WERI-Rb-1 (cell line): ENCODE results near the gene GMPR.

ENCODE experiments used
- DNase-seq: peaks from one replicate; pipeline ENCODE4 v3.0.0-alpha.2; 2020
- H3K27ac ChIP-seq: fragments of 250-450 bp; sonication (Bioruptor Pico); 2 replicates; pipeline ENCODE4 v1.5.1; 2020; ENCODE audit warnings: mild to moderate bottlenecking, moderate library complexity
- H3K27me3 ChIP-seq: fragments of 250-450 bp; sonication (Bioruptor Pico); 2 replicates; pipeline ENCODE4 v1.5.1; 2021; ENCODE audit warnings: mild to moderate bottlenecking, low read depth, moderate library complexity; ENCODE audit not compliant: insufficient read depth, severe bottlenecking
- H3K36me3 ChIP-seq: fragments of 250-450 bp; sonication (Bioruptor Pico); 2 replicates; pipeline ENCODE4 v1.5.1; 2020; ENCODE audit warnings: mild to moderate bottlenecking, moderate library complexity
- H3K4me3 ChIP-seq: 2 replicates; pipeline ENCODE4 v1.5.1; 2011; ENCODE audit warnings: low read depth, mild to moderate bottlenecking, control low read depth, low read length
- H3K9me3 ChIP-seq: fragments of 250-450 bp; sonication (Bioruptor Pico); 2 replicates; pipeline ENCODE4 v1.5.1; 2021; ENCODE audit warnings: mild to moderate bottlenecking, moderate library complexity; ENCODE audit not compliant: severe bottlenecking
- CTCF ChIP-seq: IDR thresholded peaks from 2 replicates; pipeline ENCODE4 v1.5.1; 2011; ENCODE audit warnings: low read depth, mild to moderate bottlenecking, control low read depth, inconsistent platforms, low read length

GMPR gene

GRCh38 chr6:16206595-16207037 lies 31.8 kb upstream of the GMPR start:
- Histone ChIP-seq H3K36me3 (no peaks in the 10 kb centered on the region), H3K27ac (no peak overlapping the region), H3K9me3 (no peaks in the 10 kb centered on the region), H3K4me3 (no peak overlapping the region), H3K27me3 (no peaks in the 10 kb centered on the region)
- TF ChIP-seq CTCF = peak; percentile 96
- DNase-seq = peak; percentile 77

GRCh38 chr6:16208989-16209388 lies 29.4 kb upstream of the GMPR start:
- no peak for DNase-seq
- Histone ChIP-seq H3K27ac (no peak overlapping the region), H3K27me3 (no peaks in the 10 kb centered on the region), H3K4me3 (no peak overlapping the region), H3K36me3 (no peaks in the 10 kb centered on the region), H3K9me3 (no peaks in the 10 kb centered on the region)
- no peak for TF ChIP-seq CTCF

DNA sequence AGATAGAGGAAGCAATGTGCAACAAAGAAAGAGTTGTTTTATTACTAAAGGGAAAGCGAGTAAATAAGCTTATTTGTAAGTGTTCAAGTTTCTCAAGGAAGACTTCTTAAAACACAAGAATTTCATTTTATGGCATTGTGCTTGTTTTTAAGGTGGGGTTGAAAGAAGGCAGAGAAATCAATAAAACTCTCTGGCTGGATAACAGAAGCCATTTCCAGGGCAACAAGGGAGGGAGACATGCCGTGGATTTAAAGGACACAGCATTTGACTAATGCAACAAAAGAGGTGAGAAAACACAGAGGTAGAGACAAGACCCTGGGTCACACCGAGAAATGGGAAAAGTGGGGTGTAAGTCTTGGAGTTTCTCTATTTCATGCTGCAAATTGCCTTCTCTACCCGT lies 28.8 kb upstream of the GMPR start:
- Histone ChIP-seq H3K27me3 (no peaks in the 10 kb centered on the region), H3K27ac (no peak overlapping the region)
- no peak for DNase-seq

DNA sequence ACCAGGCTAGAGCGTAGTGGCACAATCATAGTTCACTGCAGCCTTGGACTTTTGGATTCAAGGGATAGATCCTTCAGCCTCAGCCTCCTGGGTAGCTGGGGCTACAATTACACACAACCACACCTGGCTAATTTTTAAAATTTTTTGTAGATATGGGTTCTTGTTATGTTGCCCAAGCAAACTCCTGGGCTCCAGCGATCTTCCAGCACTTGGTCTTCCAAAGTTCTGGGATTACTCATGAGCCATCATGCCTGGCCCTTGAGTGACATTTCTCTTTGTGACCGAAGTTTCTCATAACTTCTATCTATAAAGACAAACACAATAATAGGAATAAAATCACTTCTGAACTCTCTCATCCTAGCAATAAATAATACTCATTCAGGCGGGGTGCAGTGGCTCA lies 26.1 kb upstream of the GMPR start:
- peaks cover 2% of the 10 kb centered on the region for H3K9me3 ChIP-seq
- no peak for DNase-seq
- H3K27me3 ChIP-seq = no peaks in the 10 kb centered on the region
- H3K27ac ChIP-seq = no peak overlapping the region
- H3K36me3 ChIP-seq = no peaks in the 10 kb centered on the region
- H3K4me3 ChIP-seq = no peak overlapping the region
- no peak for TF ChIP-seq CTCF

More for the DNA sequence above, 28.8 kb upstream of the GMPR start:
- H3K4me3 ChIP-seq = no peak overlapping the region
- H3K9me3 ChIP-seq = no peaks in the 10 kb centered on the region
- no peak for TF ChIP-seq CTCF
- H3K36me3 ChIP-seq = no peaks in the 10 kb centered on the region

GRCh38 chr6:16216501-16217155 lies 21.8 kb upstream of the GMPR start:
- H3K36me3 ChIP-seq = no peaks in the 10 kb centered on the region
- no peaks in the 10 kb centered on the region for H3K27me3 ChIP-seq
- DNase-seq = no peak
- no peak for TF ChIP-seq CTCF
- no peak overlapping the region for H3K4me3 ChIP-seq
- no peak overlapping the region for H3K27ac ChIP-seq
- H3K9me3 ChIP-seq = peaks cover 7% of the 10 kb centered on the region

GRCh38 chr6:16217156-16217721 lies 21.1 kb upstream of the GMPR start:
- Histone ChIP-seq H3K27ac (no peak overlapping the region), H3K9me3 (peaks cover 7% of the 10 kb centered on the region), H3K27me3 (no peaks in the 10 kb centered on the region), H3K4me3 (no peak overlapping the region), H3K36me3 (no peaks in the 10 kb centered on the region)
- no peak for TF ChIP-seq CTCF
- no peak for DNase-seq
